Left hindlimb (tissue), 1 donor: ENCODE measurements around the gene SPATA19.

ENCODE experiments used
- DNase-seq: peaks from one replicate; pipeline ENCODE4 v3.0.0-alpha.2; 2018

The SPATA19 gene

DNA sequence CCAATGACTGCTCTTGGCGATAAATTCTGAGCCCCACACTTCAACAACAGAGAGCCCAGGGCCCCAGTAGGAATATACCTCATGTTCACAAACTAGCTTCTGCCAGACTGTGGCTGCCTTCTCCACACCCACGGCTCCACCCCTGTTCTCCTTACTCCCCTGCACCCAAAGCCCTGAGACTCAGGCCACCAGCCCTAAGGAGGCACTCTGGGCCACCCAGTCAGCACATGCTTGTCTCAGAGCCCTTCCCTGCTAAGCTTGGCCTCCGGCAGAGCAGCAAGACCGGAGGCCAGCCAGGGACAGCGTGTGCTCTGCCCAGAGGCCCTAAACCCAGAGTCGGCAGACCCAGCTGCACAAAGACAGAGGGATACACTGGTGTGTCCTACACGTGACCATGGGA, 27.9 kb downstream of the SPATA19 start:
- DNase-seq, result no peak

DNA sequence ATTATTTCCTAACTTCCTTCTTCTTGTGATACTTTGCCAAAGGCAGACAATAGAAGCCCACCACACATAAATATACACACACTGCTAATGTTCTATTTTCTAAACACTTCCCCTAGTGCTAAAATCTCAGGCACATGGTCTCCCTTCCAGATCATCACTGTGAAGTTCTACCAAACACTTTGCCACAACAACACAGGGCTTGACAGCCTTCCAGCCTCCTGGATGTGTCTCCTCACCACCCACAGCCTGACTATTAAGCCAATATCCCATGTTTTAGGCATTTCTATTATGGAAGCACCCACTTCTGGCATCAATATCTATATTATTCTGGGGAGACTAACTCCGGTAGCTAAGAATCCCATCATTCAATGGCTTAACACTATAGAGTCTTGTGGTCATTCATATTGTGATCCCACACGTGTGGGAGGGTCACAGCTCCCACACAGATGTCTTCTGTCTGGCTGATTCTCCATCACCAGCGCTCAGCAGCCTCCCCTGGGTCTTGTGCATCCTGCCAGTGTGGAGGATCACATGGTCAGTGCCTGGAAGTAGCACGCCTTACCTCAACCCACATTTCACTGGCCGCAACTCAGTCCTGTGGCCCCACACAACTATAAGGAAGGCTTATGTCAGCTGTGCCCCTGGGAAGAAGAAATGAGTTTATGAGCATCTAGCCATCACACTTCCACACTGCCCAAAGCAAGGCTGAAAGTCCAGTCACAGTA, 29.0 kb downstream of the SPATA19 start:
- no peak for DNase-seq

DNA sequence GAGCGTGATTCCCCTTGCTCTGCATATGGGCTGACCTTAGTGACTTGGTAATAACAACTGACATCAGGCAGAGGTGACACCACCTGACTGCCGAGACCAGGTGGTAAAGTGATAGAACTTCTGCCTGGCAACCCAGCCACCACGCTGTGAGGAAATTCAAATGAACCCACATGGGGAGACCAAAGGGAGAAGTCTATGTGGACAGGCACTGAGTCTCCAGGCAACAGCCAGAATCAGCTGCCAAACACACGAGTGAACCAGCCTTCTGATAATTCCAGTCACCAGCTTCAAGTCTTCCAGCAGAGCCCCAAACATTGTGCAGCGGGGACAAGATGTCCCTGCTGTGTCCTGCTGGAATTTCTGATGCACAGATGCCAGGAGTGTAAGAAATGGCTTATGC, 29.7 kb downstream of the SPATA19 start:
- DNase-seq, result no peak

DNA sequence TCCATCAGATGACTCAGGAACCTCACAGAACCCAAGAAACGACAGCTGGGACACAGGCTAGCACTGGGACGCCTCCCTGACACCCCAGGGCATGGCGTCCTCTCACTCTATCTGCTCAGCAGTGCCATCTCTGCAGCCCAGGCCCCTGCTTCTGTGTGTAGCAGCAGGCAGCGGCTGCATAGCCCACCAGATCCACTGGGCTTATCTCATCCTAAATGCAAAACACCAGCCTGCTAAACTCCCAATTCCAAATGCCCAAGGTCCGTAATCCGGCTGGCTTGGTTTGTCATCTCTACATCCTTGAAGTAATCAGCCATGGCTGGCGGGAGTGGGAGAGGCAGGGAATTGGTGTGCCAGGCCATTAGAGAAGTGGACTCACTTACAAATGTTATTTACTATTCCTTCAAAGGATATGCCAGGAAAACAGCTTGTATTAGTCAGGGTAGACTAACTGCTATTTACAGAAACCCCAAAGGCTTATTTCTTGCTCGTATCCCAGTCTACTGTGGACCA, 30.7 kb downstream of the SPATA19 start:
- no peak for DNase-seq

DNA sequence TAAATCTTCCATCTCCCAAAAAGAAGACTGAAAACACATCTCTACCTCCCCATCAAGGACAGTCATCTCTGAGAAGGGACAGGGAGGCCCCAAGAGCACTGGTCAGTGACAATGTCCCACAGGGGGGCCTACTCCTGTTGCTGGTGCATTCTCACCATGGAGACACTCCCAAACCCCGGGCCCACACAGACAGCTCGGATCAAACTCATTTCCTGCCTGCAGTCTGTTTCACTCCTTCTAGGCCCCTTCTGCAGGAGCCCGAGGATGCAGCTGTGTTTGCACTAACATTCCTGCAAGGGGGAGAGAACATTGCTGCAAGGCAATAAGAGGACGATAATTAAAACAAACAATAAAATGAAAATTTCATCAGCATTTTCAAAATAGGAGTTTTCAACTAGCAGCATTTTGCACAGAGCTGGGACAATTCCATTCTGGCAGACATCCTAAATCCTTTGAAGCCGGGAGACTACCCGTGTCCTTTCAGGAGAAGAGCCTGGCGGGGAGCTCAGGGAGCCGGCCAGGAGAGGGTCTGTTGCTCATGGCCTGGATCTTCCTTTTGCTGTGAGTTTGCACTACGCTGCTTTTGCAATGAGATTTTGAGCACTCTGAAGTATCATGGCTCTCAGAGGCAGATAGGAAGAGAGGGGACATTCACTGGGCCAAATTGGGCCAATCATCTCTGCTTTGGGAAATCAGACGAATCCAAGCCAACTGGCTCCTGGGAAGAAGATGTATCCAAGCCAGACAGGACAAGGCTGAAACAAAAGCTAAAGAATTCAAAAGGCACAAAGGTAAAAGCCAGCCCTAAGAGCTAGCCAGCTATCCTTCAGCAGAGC, 33.2 kb downstream of the SPATA19 start:
- no peak for DNase-seq

DNA sequence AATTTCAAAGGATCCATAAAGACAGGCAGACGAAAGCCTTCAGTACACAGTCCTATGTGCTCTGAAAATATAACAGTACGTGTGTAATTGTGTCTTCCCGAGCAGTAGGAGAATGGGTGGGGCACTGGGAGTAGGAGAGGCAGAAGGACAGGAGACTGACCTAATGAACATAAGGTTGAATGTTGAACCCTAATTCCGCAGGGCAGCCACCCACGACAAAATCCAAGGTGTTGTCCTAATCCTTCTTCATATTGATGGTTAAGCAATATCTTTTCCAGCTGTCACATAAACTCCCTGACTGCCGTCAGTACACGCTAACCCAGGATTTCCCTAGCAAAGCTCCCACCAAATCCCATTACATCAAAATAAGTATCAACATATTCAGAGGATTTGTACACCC, 34.5 kb downstream of the SPATA19 start:
- no peak for DNase-seq

DNA sequence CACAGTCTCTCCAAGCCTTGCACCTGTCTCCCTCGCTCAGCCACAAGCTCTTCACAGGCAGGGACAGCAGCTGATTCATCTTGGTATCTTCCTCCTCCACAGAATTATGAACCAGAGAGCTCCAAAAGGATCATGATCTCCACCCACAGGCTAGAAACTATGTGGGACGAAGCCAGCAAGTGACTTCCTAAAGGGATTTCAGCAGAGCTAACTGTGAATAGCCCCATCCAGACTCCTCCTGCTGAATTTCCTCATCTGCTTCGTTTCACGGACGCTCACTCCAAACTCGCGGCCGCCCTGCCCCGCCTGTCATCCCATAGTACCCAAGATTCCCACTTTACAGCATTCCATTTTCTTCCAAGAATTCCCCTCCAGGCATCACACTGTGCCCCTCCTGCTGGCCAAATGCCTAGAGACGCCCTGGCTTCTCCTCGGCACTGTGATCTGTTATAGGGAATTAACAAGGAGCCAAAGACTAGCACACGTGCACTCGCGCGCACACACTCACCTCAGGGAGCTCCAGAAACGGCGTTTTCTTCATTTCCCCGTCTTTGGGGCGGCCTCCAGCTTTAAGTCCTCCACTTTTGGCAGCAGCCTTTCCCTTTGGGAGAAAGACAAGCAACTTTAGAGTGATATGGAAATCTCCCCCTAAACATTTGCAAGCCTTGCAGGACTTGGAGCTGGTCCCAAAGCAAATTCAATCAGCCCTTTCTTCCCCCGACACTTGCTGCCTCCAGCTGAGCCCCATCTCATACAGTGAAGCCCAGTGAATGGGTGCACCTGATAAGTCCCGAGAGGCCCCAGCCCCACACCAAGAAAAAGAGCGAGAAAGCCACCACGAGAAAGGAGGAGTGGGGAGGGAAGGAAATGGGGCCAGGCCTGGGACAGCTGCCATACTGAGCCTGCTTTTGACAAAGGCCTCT, 35.5 kb downstream of the SPATA19 start:
- peak; percentile 76 for DNase-seq

DNA sequence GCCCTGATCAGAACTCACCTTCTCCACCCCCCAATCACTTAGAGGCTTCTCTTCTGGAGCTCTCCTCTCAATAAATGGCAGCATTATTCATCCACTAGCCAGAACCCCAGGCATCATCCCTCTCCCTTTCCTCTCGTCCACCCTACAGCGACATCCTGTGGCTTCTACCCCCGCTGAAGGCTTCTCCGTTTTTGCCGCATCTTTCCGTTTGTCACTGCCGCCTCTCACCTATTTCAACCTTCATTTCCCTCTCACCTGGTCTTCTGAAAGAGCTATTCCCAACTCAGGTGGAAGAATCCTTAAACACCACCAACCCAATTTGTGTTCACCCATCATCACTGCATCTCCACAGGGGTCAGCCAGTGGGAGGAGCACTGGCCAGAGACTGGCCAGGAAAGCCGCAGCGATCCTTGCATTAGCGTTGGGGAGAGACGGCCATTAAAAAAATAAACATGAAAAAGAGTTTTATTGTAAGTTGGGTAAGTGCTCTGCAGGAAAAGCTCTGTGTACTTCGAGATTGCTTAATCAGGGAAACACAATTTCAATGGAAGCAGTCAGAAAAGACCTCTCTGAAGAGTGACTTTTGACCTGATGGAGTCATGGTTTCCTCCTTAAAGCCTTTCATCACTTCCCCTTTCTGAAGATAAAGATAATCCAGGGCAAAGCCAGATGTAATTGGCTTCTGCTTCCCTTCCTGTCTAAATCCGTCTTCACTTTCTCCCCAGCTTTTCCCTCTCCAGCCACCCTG, 36.7 kb downstream of the SPATA19 start:
- DNase-seq, result no peak

DNA sequence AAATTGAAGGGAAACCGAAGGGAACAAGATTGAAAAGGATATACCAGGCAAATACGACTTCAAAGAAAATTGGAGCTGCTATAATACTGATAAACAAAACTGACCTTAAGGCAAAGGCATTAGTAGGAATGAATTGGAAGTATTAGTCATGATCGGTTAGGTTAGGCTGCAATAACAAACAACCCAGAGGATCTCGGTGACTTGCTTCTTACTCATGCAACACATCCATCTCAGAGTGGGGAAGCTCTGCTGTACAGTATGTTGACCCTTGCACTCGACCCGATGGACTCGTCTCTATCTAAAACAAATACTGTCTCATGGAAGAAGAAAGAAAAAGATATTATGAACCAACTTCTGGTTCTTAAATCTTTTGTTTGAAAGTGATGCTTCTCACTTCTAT, 42.3 kb downstream of the SPATA19 start:
- no peak for DNase-seq

DNA sequence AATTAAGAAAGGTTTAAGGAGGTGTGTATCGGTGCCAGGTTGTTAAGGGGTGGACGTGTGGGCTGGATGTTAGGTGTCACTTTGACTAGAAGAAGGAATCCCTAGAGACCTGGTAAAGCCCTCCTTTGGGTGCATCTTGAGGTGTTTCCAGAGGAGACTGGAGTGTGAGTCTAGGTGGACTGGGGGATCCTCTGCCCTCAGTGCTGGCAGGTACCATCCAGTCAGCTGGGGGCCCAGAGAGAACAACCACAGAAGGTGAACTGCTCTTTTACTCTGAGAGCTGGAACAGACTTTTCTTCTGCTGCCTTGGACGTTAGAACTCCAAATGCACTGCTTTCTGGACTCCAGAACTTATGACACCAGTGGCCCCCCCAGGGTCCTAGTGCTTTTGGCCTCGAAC, 44.0 kb downstream of the SPATA19 start:
- DNase-seq, result no peak

DNA sequence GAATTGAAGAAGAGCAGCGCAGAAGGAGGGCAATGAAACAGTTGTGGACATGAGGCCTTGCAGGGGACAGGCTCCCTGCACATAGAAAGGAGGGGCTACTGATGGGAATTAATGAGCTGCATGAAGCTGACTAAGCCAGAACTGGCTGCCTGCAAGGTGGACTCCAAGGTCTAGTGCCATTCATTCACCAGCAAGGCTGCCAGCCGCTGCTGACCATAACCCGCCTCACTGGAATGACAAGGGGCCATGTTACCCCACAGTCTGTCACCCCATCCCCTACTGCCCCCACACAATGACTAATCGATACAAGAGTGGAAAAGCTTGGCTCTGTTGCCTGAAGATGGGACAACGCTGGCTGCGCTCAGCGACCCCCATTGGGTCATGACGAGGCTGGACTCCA, 44.6 kb downstream of the SPATA19 start:
- no peak for DNase-seq

DNA sequence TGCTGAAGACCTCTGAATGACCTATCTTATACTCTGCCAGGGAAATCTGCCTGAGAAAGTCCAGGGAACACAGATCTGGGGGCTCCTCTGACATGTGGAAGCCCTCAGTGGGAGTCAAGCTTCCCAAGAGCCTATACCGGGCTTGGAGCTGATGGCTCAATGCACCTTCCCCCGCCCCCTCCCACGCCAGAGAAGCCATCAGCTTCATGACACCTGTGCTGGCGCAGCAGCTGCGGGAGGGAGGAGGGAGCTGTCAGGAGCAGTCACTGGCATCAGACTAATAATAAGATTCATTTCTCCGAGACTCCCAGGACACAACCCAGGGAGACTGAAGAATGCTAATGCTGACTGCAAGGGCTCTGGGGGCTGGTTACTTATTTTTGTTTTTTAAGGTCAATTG, 47.8 kb downstream of the SPATA19 start:
- DNase-seq, result no peak

DNA sequence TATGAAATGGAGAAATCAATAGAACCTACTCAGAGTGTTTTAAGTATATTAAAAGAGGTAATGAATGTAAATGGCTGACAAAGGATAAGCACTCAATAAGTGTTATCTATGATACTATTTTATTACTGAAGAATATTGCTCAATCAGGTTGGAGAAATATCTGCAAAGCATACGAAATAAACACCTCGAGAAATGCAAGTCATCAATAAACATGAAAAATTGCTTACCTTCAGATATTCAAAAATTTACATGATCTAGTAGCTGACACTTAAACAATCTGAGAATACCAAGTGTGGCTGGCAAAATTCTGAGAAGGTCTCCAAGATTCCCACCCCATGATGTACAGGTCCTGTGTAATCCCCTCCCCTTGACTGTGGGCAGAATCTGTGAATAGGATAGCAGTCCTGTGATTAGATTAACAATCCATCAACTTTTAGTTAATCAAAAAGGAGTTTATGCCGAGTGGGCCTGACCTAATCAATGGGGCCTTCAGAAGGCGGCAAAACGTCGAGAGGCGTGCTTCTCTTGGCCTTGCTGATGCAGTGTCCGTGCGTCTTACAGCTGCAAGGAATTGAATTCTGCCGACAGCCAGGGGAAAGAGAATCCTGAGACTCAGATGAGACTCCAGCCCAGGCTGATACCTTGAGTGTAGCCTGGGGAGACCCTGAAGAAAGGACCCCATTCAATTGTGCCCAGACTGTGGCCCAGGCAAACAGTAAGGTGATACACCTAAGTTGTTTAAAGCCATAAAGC, 49.1 kb downstream of the SPATA19 start:
- no peak for DNase-seq

DNA sequence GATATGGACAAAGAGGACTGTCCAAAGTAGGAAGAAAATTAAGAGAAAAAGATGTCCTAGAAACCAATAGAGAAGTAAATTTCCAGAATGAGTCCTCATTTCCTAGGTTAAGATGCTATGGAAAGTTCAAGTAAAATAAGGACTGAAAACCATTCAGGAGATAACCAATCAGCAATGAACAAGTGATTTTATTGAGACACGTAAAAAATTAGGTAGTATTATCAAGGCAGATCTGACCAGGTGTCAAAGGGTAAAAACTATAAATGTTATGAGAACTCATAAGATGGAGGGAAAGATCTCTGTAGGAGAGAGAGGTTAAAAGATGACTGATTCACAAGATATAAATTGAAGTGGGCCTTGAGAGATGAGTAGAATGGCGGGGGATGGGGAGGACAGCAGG, 50.2 kb downstream of the SPATA19 start:
- no peak for DNase-seq

DNA sequence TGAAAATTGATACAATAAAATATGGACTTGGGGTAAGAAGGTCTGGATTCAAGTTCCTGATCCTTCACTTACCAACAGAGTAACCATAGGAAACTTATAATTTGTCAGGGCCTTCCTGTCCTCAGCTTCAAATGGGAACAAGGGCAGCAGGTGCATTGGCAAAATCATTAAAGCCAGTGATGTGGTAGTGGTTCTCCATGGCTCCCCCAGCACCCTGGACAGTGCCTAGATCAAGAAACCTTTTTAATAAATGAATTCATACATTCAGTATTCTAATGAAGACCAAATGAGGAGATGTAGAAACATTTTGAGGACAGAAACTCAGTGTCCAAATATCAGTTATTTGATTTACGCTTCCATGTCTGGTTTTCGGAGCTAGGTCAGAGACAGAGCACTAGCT, 51.1 kb downstream of the SPATA19 start:
- DNase-seq, result no peak

DNA sequence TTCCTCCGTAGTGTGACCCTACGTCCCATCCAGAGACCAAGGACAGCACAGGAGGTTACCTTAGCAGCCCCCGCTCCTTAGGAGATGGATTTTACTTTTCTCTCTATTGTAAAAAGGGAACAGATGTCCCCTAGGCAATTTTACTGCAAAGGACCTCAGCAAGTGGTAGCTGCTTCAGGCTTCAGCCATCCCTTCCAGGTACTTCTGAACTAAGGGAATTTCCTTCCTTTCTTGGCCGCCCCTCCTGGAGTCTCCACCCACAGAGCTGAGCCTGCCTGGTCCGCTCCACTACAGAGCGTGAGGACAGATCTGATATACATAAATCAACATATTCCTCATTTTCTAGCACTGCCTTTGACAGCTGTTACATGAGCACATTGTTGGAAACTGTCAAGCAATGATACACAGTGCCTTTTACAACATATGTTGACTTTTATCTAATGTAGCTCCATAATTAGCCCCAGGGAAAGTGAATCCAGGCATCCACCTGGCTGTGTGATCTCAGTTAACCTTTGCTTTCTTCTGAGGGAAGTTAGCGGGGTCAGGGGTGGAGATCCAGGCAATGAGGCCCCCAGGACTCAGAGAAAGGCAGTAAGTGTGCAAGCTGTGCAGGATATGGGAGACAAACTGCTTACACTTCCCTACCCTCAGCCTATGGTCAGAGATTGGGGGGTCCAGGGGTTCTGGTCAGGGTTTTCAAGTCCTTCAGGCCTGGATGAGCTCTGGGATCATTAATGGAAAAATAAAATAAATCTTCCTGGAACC, 51.9 kb downstream of the SPATA19 start:
- DNase-seq, result no peak

DNA sequence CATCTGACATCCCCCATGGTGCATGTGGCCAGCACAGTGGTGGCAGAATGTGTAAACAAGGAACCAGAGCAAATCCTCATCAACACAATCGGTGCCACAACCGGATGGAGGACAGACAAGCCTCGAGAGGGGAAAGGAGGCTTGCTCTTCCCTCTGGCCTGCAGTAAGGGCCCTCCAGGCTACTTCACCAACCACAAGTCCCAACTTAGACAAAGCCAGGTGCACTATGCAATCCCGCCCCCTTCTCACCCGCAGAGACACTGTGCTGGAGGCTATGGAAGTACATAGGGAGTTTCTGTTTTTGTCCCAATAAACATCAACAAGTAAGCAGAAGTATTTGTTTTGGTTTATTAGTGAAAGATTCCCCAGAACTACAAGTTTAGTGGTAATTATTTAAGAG, 54.3 kb downstream of the SPATA19 start:
- DNase-seq, result no peak
